Measurements from ENCODE around the gene CPM. TPM values are rescaled to one million over a fixed set of nuclear protein-coding genes. Genes with fewer than 3 reads are reported as not detected.
"Not testable (repeated sequence)": the region's sequence is repeated elsewhere in the genome, so short reads cannot be mapped to it uniquely, and the experiment has no call there.

The CPM gene
- total RNA-seq, 1 donor from 2014 or later: 224 TPM

- H3K27ac ChIP-seq; H3K4me1 ChIP-seq; H3K9me3 ChIP-seq; H3K4me3 ChIP-seq; DNase-seq; H3K27me3 ChIP-seq (ENCODE audit: low read depth): not testable (repeated sequence)
- ATAC-seq: peak; percentile 56 to 60
- intact Hi-C loops (cut with DNase I): loop anchor here (10.0 kb wide), 1 partner anchor 211 kb away; no protein-coding TSS in a partner anchor
- peak; percentile 53 for TF ChIP-seq CTCF (IDR thresholded peaks at IDR 0.05)
- H3K36me3 ChIP-seq: peaks cover 61% of the 10 kb centered on the region
Observed at GRCh38 chr12:68863886-68864454, 69.0 kb downstream of the CPM start.

GRCh38 chr12:68863109-68863770, 69.7 kb downstream of the CPM start:
- TF ChIP-seq CTCF (IDR thresholded peaks at IDR 0.05): no peak
- no peak for DNase-seq
- Histone ChIP-seq H3K4me1 (peaks cover 8% of the 10 kb centered on the region), H3K9me3 (no peaks in the 10 kb centered on the region), H3K27ac (no peak overlapping the region), H3K36me3 (peaks cover 61% of the 10 kb centered on the region), H3K4me3 (no peak overlapping the region), H3K27me3 (ENCODE audit: low read depth) (no peaks in the 10 kb centered on the region)
- peak in 1 of 2 donors; percentile 25 for ATAC-seq
- intact Hi-C loops (cut with DNase I): loop anchor here (10.0 kb wide), 1 partner anchor 212 kb away; no protein-coding TSS in a partner anchor

DNA sequence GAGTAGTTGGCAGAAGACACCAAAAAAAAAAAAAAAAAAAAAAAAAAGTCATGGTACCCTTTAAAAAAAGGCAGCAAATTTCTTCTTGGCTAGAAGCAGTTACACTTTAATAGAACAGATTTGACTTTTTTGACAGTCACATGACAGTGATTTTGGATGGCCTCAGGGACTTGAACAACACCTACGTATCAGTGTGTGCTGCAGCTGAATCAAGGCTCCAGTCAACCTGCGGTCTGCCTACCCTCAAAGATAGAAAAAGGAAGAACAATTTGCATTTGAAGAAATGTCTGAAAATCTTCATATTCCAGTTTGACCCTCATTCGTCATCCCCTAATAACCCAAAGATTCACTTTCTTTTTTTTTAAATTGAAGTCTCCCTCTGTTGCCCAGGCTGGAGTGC, 71.1 kb downstream of the CPM start:
- intact Hi-C loops (cut with DNase I): loop anchor here (10.0 kb wide), 1 partner anchor 213 kb away; no protein-coding TSS in a partner anchor

GRCh38 chr12:68856510-68856909, 76.5 kb downstream of the CPM start:
- Histone ChIP-seq H3K27ac (no peak overlapping the region), H3K36me3 (peaks cover 59% of the 10 kb centered on the region), H3K4me3 (no peak overlapping the region), H3K4me1 (no peaks in the 10 kb centered on the region), H3K9me3 (no peaks in the 10 kb centered on the region), H3K27me3 (ENCODE audit: low read depth) (no peaks in the 10 kb centered on the region)
- ATAC-seq (no peak), DNase-seq (no peak)
- no peak for TF ChIP-seq CTCF (IDR thresholded peaks at IDR 0.05)
- intact Hi-C loops (cut with DNase I): no loop called here

More for the DNA sequence above, 71.1 kb downstream of the CPM start:
- H3K27ac ChIP-seq: no peak overlapping the region
- no peak for TF ChIP-seq CTCF (IDR thresholded peaks at IDR 0.05)
- ATAC-seq: no peak
- H3K4me3 ChIP-seq: no peak overlapping the region
- H3K36me3 ChIP-seq: peaks cover 61% of the 10 kb centered on the region
- H3K27me3 ChIP-seq (ENCODE audit: low read depth): no peaks in the 10 kb centered on the region
- no peaks in the 10 kb centered on the region for H3K9me3 ChIP-seq
- no peak for DNase-seq
- peaks cover 8% of the 10 kb centered on the region for H3K4me1 ChIP-seq

GRCh38 chr12:68855771-68856170, 77.2 kb downstream of the CPM start:
- no peaks in the 10 kb centered on the region for H3K27me3 ChIP-seq (ENCODE audit: low read depth)
- no peak for TF ChIP-seq CTCF (IDR thresholded peaks at IDR 0.05)
- DNase-seq (no peak), ATAC-seq (no peak)
- intact Hi-C loops (cut with DNase I): no loop called here
- H3K27ac ChIP-seq: no peak overlapping the region
- H3K4me3 ChIP-seq: no peak overlapping the region
- H3K36me3 ChIP-seq: peaks cover 54% of the 10 kb centered on the region
- H3K9me3 ChIP-seq: no peaks in the 10 kb centered on the region
- H3K4me1 ChIP-seq: no peaks in the 10 kb centered on the region
